GM12891 (cell line): ENCODE measurements around the gene SPATA12.

Experiments used
- POLR2A ChIP-seq: IDR thresholded peaks from 2 replicates; pipeline ENCODE4 v1.6.1; 2011; ENCODE audit warnings: low read depth, low read length, control low read depth
- POLR2AphosphoS5 ChIP-seq: IDR thresholded peaks from 2 replicates; pipeline ENCODE4 v1.6.1; 2011; ENCODE audit warnings: low read depth, low read length, control low read depth
- POU2F2 ChIP-seq: IDR thresholded peaks from 2 replicates; pipeline ENCODE4 v1.6.1; 2011; ENCODE audit warnings: low read depth, mild to moderate bottlenecking, control low read depth, low read length, moderate library complexity
- TAF1 ChIP-seq: IDR thresholded peaks from 2 replicates; pipeline ENCODE4 v1.6.1; 2011; ENCODE audit warnings: low read depth, low read length, control low read depth

DNA sequence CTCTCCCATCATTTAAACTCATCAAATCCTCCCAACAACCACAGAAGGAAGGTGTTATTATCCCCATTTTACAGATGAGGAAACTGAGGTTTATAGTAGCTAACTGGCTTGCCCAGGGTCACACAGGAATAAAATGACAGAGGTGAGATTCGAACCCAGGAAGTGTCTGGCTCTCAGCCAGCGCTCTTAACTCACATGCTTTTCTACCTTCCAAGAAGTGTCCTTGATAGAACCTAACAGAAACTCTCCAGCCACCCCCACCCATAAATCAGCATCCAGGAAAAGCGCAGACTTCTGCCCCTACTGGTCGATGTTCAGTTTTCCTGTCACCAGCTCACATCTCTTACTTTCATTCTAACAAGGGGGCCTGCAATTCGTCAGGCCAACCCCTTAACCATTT, 51.7 kb downstream of the SPATA12 start:
- TF ChIP-seq POLR2A (no peak), POLR2AphosphoS5 (no peak), POU2F2 (no peak), TAF1 (no peak)
